LoVo (cell line): Measurements from ENCODE around the gene ST8SIA2.

Experiments
- DNase-seq: peaks from one replicate; pipeline ENCODE4 v3.0.0-alpha.2; 2016; ENCODE audit warnings: low spot score

Gene ST8SIA2

DNA sequence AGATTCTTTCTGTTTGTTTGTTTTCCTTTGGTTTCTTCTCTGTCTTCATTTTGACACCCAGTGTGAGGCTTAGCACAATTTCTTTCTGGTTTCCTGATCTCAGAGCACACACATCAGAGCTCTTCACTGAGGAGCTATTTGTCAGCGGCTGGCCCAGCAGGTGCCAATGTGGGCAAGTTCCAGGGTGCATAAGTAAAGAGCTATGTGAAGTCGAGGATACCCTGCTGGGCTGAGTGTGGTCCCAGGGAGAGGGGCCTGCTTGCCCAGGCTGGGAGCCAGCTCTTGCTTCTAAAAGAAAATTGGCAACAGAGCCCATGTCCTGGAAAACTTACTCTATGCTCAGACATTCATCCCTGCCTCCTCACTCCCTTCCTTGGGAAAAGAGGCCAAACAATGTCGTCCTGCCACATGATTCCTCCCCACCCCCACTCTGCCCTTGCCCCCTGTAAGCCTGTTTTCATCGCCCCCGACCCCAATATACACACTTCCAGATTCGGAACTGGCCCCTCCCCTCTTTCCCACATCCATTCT, 101.2 kb downstream of the ST8SIA2 start:
- DNase-seq, result no peak

DNA sequence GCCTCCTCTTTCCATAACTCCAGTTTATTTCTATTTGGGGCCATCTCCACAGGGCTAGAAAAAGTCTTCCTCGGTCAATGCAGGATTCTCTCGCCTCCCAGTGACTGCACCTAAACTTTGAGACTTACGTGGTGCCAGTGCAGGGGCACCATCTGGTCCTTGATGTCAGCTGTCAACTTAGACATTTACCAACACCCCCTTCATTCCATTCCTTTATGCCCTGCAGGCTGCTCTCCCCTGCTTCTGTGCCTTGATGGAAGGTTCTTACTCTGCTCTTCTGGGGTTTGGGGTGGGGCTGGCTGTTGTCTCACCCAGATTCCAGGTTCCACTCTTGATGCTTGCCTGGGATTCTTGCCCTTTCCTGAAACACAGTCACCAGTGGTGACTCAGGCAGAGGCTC, 101.8 kb downstream of the ST8SIA2 start:
- DNase-seq, result no peak

DNA sequence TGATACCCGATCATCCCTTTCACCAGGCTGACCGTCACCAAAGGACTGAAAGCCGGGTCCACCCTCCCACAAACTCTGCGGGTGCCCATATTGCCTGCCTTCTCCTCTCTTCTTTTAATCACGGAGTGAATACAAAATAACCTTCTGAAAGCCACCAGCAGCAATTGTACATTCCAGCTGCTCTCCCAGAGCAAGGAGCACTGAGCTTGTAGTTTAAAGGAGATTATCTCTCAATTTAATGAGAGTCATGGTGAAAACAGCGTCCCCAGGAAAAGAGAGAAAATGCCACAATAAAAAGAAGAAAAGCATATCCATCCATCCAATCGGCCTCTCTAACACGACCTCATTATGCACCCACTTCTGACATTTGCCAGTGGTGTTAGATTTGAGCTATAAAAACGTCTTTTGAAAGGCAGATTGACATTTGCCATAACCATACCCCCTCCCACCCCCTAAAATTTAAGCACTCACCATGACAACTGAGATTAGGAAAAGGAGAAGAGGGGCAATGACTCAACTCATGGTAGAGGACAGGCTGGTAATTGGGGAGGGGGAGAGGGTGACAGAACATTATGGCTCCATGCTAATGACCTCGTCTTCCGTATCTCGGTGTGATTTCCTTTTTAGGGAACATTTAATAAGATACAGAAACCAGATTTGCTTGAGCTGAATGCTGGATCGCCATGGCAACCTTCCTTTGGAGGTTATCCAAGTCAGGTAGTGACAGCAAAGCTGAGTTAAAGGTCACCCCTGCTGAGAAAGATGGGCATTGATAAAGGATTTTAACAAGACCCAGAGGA, 106.2 kb downstream of the ST8SIA2 start:
- no peak for DNase-seq

DNA sequence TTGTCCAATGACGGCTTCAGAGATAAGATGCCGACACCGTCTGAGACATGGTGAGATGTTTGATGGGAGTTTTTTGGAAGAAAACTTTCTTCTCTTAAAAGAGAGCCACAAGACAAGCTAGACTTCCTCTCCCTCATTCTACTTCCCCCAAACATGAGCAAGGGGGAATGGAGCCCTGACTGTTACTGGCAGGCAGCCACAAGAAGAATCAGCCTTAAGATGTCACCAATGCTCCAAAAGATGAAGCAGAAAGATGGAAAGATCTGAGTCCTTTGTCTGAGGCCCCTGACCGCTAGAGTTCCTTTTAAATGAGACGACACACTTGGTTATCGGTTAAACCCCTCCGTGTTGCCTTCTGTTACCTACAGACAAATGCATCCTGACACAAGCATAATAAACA, 108.7 kb downstream of the ST8SIA2 start:
- no peak for DNase-seq

DNA sequence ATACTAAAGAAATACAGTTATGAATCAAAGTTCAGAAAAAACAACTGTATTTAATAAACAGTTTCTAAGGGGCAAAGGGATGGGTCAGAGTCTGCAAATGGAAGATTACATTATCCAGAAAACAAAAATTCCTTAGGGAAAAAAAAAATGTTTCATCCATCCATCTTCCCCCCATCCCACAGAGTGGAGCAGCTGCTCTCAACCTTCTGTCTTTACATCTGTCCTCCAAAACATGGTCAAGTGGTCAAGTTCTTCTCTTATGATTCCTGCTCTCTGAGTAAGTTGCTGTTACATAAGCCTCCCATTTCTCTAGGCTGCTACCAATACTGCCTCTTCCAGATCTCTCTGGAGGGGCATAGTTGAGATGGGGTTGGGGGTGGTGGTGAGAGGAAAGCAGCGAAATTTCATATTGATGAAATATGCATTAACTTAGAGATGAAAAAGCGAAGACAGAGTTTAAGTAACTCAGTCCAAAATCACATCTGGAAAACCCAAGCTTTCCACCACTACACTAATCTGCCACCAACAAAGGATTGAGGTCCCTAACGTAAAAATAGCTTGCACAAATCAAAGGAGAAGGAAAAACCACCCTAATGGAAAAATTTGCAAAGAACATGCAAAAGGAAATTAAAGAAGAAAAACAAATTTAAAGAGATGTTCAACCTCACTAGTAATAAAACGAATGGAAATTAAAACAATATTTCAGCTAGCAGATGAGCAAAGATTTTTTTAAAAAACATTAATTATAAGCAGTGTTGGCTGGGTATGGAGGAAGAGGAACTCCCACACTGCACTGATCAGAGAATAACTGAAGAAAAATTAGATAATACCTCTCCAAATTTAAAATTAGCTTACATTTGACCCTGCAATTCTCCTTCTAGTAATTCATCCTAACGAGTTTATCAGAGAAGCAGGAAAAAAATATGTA, 109.5 kb downstream of the ST8SIA2 start:
- no peak for DNase-seq

DNA sequence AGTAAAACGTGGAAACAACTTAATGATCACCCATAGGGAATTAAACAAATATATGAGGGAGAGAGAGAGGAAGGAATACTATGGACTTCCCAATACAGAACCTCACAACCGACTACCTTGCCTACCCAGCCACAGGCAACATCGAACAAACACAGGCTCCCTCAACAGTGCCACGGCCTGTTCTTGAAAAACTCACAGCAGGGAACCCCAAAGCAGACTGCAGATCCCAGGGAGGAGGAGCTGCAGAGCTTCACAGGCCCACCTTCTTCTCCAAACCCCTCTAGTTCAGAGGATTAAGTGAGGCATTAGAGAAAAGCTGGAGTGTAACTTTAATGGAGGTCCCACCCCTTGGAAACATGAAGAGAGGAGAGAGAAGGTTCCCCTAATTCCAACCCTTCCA, 110.2 kb downstream of the ST8SIA2 start:
- DNase-seq, result no peak

DNA sequence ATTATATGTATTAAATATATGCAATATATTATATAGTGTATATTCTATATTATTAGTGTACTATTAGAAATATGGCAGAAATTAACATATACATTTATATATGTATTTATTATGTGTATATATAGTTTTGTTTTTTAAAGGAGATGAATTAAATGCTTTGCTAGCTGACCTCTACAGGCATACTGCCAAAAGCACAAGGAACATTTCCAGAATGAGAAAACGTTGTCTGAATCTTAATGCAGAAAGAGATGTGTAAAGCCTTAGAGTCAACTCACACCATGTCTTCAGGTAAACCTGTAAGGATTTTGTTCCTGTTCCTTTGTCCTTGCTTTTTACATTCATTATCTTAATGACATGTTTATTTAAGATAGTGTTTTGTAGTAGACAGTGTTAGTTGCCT, 111.9 kb downstream of the ST8SIA2 start:
- no peak for DNase-seq

DNA sequence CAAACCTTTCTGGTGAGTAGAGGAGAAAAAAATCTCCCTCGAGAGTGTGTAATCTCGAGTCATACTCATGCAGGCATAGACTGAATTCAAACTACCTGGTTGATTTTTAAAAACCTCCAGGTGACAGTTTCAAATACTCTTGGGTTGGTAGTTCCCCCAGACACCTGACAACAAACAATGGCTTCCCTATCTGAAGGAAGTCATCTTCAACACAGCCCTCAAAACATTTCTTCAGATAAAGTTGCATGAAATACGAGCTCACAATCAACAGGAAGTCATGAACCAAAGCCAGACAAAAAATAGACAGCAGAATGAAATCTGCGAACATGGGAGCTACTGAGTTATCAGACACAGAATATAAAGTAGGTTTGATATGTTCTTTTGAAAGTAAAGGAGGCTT, 112.8 kb downstream of the ST8SIA2 start:
- no peak for DNase-seq

DNA sequence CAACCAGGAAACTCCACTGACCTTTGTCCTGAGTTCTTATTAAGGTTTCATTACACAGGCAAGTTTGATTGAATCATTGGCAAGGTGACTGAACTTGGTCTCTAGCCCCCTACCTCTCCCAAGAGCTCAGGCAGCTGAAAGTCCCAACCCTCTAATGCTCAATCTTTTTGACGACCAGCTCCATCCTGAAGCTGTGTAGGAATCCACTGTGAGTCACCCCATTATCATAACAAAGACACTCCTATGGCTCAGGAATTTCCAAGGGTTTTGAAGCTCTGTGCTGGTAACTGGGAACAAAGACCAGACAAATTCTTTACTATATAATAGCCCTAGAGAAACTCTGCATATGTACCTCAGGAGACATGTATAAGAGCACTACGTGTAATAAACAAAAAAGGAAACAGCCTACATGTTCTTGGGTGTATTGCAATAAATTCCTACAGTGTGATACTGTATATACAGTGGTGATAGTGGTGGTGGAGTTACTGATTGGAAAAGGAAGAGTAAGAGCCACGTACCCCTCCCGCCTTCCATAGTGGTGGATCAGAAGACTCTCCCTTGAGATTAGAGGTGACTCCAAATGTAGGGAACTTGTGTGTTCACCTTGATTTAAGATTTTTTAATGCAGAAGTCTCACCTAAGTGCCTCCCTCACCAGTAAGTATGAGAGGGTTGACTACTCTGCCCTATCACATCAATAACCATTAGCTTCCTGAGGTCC, 116.6 kb downstream of the ST8SIA2 start:
- DNase-seq, result no peak
